ENCODE measurements around the gene TRAPPC2. TPM values are rescaled to one million over a fixed set of nuclear protein-coding genes. Genes with fewer than 3 reads are reported as not detected.

The TRAPPC2 gene
- total and polyA plus RNA-seq, 9 of the 15 experiments (the other 6 are each of a cell fraction or from before 2014, with no cell fraction given), result 10.3 to 30.6 (median 18.6) TPM

GRCh38 chrX:13741695-13742094, 7.3 kb upstream of the TRAPPC2 start:
- ATAC-seq (no peak), DNase-seq (ENCODE audit: extremely low read depth in 1 of 4, low spot score in 3 of 4) (no peak), FAIRE-seq (no peak)
- ChIA-PET POLR2A (interaction anchor here (0.7 kb wide), 1 partner anchor 585 kb away, joined by 4 read pairs; no protein-coding TSS in a partner anchor), CTCF (ENCODE audit: low intra/inter-chr PET ratio) (no interaction called here)
- WGBS (ENCODE audit: insufficient coverage, low coverage, missing lambda C conversion rate), result 56% methylated on average over 6 of the region's 6 CpGs
- no peak overlapping the region for H3K4me3 ChIP-seq
- no peak overlapping the region for H2AFZ ChIP-seq (ENCODE audit: low read depth, low read length)
- TF ChIP-seq SMAD4 (CRISPR knock-in tag; conservative IDR thresholded peaks at IDR 0.05) (no peak), TGIF2 (CRISPR knock-in tag; IDR thresholded peaks at IDR 0.05) (no peak), TAF15 (IDR thresholded peaks at IDR 0.05; ENCODE audit: low read depth, low read length) (no peak), OTX1 (CRISPR knock-in tag; IDR thresholded peaks at IDR 0.05) (no peak), ZNF408 (CRISPR knock-in tag; IDR thresholded peaks at IDR 0.05; ENCODE audit: low read depth) (no peak), ZBTB33 (CRISPR knock-in tag; IDR thresholded peaks at IDR 0.05) (no peak), MCM7 (IDR thresholded peaks at IDR 0.05) (no peak), ZNF121 (CRISPR knock-in tag; conservative IDR thresholded peaks at IDR 0.05) (no peak)
- H3K9me3 ChIP-seq (replicated peaks; ENCODE audit: control insufficient read depth, insufficient read depth, low read depth, low read length), result no peaks in the 10 kb centered on the region
- no peak overlapping the region; the same call in 1 of the 2 replicates for H3K4me2 ChIP-seq (ENCODE audit: insufficient read depth, low read length)
- H3K27me3 ChIP-seq (ENCODE audit: control insufficient read depth in 2 of 2, insufficient read depth in 2 of 2, low read length in 2 of 2), result no peaks in the 10 kb centered on the region
- peaks cover 2% of the 10 kb centered on the region; the same call in 2 of the 3 replicates for H3K79me2 ChIP-seq (ENCODE audit: control insufficient read depth, insufficient read depth, low read length)
- H3K4me1 ChIP-seq (replicated peaks in 1 of 2; ENCODE audit: control insufficient read depth in 2 of 2, insufficient read depth in 2 of 2, low read length in 2 of 2), result peaks cover 0 to 5% of the 10 kb centered on the region in 2 experiments; a peak in 3 of 5 replicates
- no peaks in the 10 kb centered on the region for H3K9me1 ChIP-seq (ENCODE audit: control insufficient read depth, insufficient read depth, low read length)
- intact Hi-C loops (cut with micrococcal nuclease), result no loop called here
- H4K20me1 ChIP-seq (replicated peaks; ENCODE audit: control insufficient read depth, insufficient read depth, low read length), result no peaks in the 10 kb centered on the region
- H3K36me3 ChIP-seq (ENCODE audit: control insufficient read depth, insufficient read depth, low read length), result peaks cover 65% of the 10 kb centered on the region
- no peak overlapping the region; a peak in 1 of 4 replicates for H3K9ac ChIP-seq (ENCODE audit: insufficient read depth in 1 of 2, low read depth in 2 of 2, low read length in 2 of 2)
- no TSS peak for BruUV-seq (replicated peaks)
- in situ Hi-C loops (cut with MboI), result no loop called here
- peak overlapping the region; percentile 26; the same call in 1 of the 3 replicates for H3K27ac ChIP-seq (ENCODE audit: extremely low read depth, low read depth, low read length)

Data from K562 (cell line).